GM19238 (cell line): ENCODE measurements around the gene TTLL11.
"Not testable (repeated sequence)": the region's sequence is repeated elsewhere in the genome, so short reads cannot be mapped to it uniquely, and the experiment has no call there.

ENCODE experiments used
- DNase-seq: peaks from one replicate; pipeline ENCODE4 v3.0.0; 2011; ENCODE audit warnings: low spot score; ENCODE audit not compliant: insufficient read length

TTLL11 gene

DNA sequence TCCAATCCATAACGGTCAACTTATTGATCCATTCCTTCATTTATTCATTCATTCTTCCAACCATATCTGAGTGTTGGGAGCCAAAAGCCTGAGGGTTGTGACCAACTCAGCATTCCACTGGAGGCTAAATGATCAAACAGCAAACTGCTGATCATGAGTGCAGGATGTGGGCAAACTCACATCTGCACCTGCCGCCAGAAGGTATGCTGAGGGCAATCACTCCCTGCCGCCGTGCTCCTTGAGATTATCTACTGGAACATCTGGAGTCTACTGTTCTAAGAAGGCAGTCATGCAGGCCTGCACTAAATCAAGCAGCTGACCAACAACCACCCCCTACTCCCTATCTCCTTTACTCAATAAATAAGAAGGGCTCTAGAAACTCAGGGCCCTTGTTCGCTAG lies 184.0 kb downstream of the TTLL11 start:
- no peak for DNase-seq

DNA sequence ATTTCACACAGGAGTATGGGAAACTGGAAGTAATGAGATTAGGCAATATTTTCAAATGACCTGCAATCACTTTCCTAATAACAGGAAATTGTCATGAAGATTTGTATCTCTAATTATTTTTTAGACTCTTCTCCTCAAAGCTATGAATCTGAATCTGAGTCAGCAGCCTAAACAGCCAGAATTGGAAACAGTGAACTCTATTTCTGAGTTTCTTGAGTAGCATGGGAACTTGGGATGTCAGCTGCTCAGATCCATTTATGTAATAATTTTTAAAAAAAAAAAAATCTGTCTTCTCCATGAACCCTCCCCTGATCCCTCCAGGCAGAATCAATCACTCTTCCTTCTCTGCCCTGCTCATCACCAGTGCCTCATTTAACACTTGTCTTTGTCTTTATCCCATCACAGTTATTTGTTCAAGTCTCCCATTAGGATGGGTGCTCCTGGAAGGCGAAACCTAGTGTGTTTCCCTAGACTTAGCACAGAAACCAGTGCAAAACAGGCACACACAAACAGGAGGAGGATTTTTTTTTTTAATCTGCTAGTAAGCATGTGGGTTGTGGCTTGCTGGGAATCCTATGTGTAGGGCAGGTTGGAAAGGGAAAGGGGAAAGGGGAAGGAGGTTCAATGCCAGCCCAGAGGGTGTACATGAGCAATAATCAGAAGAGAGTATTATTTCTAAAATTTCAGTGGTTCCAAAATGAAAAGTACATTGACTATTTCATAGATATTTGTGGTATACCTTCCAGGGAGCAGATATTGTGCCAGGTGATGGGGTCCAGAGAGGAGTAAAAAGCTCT lies 186.8 kb downstream of the TTLL11 start:
- no peak for DNase-seq

DNA sequence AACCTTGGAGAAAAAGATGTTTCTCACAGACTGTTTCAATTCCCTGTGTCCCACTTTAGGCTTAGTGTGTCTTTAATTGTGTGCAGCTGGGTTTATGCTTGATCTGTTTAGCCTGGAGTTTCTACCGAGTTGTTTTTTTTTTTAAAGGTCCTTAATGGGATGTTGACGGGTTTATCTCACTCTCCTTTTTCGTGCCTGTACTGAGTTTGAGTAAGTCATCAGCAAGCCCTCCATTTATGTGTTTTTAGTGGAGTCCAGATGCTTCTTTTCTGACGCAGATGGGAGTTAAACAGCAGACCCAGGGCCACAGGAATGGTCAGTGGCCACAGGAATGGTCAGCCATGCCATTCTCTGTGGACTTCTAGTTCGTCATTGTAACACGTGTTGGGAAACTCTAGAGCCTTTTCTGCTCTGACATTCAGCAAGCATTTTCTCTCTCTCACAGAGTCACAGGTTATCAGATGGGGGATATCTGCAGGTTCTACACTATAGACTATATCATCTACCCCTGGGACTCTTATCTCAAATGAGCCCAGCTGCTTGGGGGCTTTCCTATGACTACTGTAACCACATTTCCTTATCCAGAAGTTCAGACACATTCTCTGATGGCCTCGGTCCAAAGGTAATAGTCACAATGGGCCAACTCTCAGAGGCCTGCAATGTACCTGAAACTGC lies 190.5 kb downstream of the TTLL11 start:
- no peak for DNase-seq

- no peak for DNase-seq
Observed at GRCh38 chr9:121901616-121902015, 191.5 kb downstream of the TTLL11 start.

GRCh38 chr9:121900163-121900562 lies 192.9 kb downstream of the TTLL11 start:
- no peak for DNase-seq

DNA sequence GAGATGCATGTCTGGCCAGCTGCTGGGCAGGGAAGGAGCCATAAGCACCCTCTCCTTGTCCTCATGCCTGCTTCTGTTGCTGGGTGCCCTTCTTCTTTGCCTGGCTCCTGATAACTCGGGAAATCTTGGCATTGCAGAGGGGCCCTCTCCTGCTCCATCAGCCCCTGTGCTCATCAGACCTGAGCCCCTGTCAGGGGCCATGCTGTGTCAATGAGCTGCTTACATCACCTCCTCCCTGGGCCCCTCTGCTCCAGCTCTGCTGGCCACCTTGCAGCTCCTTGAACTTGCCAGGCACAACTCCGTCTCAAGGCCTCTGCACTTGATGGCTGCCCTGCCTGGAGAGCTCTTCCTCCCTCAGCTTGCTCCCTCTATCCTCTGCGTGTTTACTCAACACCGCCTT lies 194.3 kb downstream of the TTLL11 start:
- DNase-seq, result no peak

DNA sequence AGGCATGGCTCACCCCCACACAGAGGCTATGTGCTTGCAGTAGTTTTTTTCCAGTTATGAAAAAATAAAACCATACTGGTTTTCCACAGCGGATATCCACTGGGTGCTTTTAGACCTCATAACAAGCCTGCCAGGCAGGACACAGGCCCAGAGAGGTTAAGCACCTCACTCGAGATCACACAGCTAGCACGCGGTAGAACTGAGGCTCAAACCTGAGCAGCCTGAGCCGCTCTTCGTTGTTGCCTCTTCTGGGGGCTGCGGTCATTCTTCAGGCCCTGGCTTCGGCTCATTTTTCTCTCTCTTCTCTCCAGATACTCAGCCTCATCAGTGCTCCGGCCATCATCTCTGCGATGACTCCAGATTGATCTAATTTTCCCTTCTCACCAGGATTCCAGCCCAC lies 196.0 kb downstream of the TTLL11 start:
- DNase-seq, result no peak

GRCh38 chr9:121896545-121896943 lies 196.6 kb downstream of the TTLL11 start:
- no peak for DNase-seq

DNA sequence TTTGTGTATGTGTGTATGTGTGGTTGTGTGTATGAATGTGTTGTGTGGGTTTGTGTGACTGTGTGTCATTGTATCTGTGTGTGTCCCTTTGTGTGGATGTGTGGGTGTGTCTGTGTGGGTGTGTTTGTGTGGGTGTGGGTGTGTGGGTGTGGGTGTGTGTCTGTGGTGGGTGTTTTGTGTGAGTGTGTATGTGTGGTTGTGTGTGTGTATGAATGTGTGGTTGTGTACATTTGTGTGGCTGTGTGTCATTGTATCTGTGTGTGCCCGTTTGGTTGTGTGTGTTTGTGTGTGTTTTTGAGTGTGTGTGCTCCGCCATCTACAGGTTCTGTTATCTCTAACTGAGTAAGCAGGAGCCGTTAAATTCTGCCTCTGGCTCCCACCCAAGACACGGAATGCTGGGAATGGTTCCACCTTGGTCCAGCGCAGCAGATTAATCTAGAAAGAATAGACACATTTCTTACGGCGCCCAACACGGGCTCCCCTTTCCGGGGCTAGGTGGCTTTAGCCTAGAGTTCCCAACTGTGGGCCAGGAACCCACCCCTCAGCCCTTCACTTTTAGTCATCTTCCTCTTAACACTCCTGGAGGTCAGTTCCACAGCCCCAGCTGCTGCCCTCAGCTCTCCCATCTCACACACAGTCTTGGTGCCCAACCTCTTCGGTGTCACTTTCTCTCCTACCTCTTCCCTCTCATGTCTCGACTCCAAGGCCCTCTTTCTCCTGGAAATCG lies 197.1 kb downstream of the TTLL11 start:
- no peak for DNase-seq

DNA sequence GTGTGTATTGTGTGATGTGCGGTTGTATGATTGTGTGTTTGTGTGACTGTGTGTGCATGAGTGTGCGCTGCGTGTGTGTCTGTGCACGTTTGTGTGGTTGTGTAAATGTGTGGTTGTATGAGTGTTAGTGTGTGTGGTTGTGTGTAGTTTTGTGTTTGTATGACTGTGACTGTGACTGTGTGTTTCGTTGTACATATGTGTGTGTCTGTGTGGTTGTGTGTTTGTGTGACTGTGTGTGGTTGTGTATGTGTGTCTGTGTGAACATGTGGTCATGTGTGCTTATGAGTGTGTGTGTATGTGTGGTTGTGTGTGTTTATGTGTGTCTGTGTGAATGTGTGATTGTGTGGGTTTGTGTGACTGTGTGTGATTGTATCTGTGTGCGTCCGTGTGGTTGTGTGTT lies 197.8 kb downstream of the TTLL11 start:
- no peak for DNase-seq

DNA sequence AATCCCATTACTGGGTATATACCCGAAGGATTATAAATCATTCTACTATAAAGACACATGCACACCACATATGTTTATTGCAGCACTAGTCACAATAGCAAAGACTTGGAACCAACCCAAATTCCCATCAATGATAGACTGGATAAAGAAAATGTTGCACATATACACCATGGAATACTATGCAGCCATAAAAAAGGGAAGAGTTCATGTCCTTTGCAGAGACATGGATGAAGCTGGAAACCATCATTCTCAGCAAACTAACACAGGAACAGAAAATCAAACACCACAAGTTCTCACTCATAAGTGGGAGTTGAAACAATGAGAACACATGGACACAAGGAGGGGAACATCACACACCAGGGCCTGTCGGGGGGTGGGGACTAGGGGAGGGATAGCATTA lies 198.7 kb downstream of the TTLL11 start:
- DNase-seq, result not testable (repeated sequence)

- no peak for DNase-seq
Observed at GRCh38 chr9:121893786-121894185, 199.3 kb downstream of the TTLL11 start.

DNA sequence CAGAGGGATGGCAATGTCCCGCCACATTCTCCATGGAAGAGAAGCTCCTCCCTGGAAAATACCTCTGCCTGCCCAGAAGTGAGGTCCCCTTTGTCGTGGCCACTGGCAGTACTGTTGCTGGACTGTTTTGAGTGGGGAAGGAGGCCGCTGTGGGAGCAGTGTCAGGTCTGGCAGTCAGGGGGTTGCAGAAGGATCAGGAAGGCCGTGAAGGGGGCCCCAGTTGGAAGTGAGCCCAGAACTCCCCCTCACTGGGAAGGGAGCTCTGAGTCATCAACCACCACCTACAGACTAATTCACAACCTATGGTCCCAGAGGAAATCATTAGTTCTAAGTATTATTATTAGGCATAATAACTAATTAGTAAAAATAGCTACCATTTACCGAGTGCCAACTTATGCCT lies 200.4 kb downstream of the TTLL11 start:
- no peak for DNase-seq

GRCh38 chr9:121890746-121891145 lies 202.4 kb downstream of the TTLL11 start:
- DNase-seq, result no peak

DNA sequence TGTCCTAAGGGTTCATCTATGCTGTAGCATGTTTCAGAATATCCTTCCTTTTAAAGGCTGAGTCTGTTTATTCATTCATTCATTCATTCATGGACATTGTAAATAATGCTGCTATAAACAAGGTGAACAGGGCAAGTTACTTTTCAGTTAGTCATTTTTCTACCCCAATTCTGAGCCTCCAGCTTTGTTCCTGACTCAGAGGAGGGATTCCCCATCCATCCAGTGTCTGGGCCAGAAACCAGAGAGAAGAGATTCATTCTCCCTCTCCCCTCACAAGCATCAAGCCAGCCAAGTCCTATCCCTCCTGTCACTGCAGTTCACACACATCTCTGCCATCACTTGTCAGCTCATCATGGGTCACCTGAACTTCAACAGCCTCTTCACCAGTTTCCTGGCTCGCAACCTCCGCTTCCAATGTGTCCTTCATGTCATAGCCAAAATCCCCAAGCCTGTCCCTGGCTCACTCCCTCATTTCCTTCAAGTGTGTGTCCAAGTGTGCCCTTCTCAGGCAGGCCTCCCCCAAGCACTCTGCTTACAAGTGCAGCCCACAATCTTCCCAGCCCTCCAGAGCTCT lies 203.0 kb downstream of the TTLL11 start:
- DNase-seq, result no peak

GRCh38 chr9:121888438-121888775 lies 204.7 kb downstream of the TTLL11 start:
- no peak for DNase-seq

DNA sequence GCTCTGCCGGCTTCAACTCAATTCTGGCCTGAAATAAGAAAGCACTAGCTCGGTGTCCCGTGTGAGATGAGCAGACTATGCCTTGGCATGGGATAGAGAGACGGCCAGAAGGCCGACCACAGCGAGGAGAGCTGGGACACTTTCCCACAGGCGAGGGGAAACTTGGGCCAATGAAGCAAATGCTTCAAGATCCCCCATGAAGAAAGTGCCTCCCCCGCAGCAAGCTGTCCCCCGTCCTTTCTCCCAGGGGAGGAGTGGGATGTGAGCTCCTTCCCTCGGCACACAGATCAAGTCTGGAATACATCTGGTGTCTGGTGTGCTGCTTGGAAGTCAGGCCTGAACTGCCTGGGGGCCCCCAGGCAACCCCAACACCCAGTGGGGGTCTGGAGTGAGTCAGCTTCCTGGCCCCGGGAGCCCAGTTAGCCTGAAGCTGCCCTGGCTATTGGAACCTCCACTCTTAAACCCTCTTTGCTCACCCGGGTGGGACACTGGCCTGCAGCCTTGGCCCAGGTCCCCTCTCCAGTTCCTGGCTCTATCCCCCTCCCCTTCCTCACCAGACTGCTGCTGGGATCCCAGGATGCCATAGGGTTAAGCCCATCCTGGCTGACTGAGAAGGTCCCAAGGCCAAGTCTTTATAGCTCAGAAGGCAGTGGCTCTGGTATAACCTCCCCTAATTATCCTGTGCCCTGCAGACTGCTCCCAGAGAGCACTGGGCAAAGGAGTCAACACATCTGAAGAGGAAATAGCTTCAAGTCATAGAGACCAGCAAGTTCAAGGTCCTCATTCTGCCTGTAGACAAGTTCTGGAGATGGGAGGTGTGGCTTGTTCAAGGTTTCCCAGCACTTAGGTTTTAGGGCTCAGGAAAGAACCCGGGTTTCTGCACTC lies 205.3 kb downstream of the TTLL11 start:
- DNase-seq, result no peak

- no peak for DNase-seq
Observed at GRCh38 chr9:121886759-121887485, 206.2 kb downstream of the TTLL11 start.

DNA sequence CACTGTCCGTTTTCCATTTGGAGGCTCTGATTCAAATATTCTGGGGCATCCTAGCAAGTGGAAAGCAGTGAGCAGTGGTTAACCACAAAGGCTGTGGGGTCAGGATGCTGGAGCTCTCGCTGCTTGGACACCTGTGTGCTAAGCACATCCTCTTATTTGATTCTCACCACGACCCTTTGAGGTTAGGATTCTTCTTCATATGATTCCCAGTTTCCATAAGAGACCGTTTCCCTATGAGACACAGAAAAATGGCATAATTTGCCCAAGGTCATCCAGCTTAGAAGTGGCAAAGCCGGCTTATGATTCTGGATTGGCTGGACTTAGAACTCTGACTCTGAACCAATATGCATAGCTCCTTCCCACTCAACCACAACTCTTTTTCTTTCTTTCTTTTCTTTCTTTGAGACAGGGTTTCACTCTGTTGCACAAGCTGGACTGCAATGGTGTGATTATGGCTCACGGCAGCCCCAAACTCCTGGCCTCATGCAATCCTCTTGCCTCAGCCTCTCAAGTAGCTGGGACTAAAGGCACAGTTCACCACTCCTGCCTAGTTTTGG lies 207.7 kb downstream of the TTLL11 start:
- DNase-seq, result no peak

DNA sequence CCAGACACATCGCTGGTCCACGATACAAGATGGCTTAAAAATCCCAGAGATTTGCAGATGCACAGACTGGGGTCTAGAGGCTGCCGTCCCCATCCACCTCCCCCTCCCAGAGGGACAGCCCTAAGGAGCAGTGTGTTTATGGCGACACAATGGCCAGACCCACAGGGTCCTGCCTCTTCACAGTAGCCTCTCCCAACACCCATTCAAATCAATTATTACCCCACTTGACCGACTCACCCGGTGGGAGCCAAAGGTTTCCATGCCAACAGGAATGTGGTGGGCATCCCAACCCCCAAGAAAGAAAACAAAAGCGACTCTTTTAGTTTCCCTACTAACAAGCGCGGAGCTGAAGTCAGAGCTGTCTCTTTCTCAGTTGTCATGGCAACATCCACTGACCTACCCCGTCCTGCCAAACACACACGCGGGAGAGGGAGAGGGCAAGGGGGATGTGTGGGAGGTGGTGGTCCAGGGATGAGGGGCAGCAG lies 209.0 kb downstream of the TTLL11 start:
- DNase-seq, result no peak
